ENCODE data around the gene PPIL1. TPM values are rescaled to one million over a fixed set of nuclear protein-coding genes. Genes with fewer than 3 reads are reported as not detected.

Gene PPIL1
- total RNA-seq, 1 donor from 2014 or later: 53.1 TPM

DNA sequence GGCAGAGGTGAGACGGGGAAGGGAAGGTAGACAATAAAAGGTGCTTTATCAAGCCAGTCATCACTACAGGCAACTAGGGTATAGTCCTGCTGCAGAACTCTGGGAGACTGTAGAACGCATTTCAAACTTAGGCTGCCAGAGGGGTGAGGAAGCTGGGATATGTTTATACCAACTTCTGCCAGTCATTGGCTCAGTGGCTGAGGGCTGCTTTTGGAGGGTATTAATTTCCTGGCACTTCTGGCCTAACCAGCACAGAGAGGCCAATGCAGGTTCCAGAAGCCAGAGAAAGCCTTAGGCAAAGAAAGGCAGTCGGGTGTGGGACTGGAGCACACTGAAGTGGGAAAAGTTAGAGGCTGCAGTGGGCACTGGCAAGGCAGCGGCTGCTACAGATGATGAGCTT, 31.4 kb downstream of the PPIL1 start:
- Mint-ChIP-seq H3K4me1 (ENCODE audit: low read depth) (peaks cover 7% of the 10 kb centered on the region), H3K4me3 (ENCODE audit: low read depth) (no peak overlapping the region), H3K36me3 (ENCODE audit: insufficient read depth) (no peaks in the 10 kb centered on the region), H3K9me3 (ENCODE audit: low read depth) (no peaks in the 10 kb centered on the region), H3K27me3 (peaks cover 71% of the 10 kb centered on the region), H3K27ac (no peak overlapping the region)
- TF ChIP-seq, protein P1, sequence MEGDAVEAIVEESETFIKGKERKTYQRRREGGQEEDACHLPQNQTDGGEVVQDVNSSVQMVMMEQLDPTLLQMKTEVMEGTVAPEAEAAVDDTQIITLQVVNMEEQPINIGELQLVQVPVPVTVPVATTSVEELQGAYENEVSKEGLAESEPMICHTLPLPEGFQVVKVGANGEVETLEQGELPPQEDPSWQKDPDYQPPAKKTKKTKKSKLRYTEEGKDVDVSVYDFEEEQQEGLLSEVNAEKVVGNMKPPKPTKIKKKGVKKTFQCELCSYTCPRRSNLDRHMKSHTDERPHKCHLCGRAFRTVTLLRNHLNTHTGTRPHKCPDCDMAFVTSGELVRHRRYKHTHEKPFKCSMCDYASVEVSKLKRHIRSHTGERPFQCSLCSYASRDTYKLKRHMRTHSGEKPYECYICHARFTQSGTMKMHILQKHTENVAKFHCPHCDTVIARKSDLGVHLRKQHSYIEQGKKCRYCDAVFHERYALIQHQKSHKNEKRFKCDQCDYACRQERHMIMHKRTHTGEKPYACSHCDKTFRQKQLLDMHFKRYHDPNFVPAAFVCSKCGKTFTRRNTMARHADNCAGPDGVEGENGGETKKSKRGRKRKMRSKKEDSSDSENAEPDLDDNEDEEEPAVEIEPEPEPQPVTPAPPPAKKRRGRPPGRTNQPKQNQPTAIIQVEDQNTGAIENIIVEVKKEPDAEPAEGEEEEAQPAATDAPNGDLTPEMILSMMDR (IDR thresholded peaks at IDR 0.05; ENCODE audit: unreplicated experiment): no peak
- no peak for DNase-seq (ENCODE audit: low spot score, unreplicated experiment)

DNA sequence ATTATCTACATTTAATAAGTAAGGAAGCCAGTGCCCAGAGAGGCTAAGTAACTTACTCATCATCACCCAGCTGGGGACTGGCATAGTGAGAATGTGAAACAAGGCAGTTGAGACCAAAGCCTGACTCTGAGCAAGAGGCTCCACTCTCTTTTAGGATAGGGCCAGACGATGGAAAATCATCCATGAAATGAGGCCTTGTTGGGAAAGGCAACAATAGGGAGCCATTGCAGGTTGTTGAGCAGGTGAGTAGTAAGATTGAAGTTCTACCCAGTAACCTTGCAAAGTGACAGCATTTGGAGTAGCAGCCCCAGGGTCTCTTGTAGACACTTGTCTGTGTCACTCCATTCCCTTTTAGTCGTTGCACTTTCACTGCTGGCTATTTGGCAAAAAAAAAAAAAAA, 32.8 kb downstream of the PPIL1 start:
- Mint-ChIP-seq H3K4me1 (ENCODE audit: low read depth) (peaks cover 7% of the 10 kb centered on the region), H3K36me3 (ENCODE audit: insufficient read depth) (no peaks in the 10 kb centered on the region), H3K9me3 (ENCODE audit: low read depth) (no peaks in the 10 kb centered on the region), H3K4me3 (ENCODE audit: low read depth) (no peak overlapping the region), H3K27ac (no peak overlapping the region), H3K27me3 (peaks cover 79% of the 10 kb centered on the region)
- TF ChIP-seq, protein P1 (IDR thresholded peaks at IDR 0.05; ENCODE audit: unreplicated experiment): no peak
- DNase-seq (ENCODE audit: low spot score, unreplicated experiment): no peak

DNA sequence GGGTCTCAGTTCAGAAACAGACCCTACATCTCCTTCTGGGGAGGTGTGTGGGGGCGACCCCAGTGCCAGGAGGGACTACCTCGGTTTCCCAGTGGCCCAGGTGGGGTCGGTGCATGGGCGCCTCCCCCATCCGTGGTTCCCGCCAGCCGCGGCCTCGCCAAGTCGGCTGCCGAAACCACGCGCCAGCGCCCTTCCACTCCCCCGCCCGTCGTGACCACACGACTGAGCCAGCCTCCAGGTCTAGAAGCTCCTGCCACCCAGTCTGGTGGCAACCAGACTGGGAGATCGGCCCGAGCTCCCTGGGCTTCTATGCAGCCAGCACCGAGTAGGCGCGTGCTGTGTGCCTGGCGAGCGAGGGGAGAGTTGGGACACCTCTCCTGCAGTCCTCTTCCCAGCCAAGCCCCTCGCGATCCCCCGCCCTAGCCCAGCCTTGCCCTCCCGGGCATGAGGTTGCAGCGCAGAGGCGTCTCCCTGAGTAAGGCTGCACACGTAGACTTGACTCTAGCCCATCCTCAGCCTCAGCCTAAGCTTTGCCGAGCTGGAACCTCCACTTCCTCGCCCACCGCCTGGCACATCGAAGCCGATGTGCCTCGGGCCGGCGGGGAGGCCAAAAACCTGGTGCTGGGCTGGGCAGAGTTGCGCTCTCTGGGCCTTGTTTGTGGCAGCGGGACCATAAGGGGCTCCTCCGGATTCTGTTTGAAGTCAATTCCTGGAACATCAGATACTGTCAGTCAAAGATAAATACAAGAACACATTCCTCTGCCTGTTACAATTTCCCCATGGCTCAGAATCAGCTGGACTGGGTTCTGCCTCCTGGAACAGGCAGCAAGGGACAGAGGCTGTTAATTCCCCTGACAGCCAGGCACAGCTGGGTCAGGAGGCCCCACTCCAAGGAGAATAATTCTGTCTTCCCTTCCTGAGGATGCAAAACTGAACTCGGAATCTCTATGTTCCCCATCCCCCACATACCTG, 33.9 kb downstream of the PPIL1 start:
- Mint-ChIP-seq H3K4me3 (ENCODE audit: low read depth) (peak overlapping the region; percentile 62), H3K4me1 (ENCODE audit: low read depth) (peaks cover 7% of the 10 kb centered on the region), H3K9me3 (ENCODE audit: low read depth) (no peaks in the 10 kb centered on the region), H3K27me3 (peaks cover 84% of the 10 kb centered on the region), H3K27ac (no peak overlapping the region), H3K36me3 (ENCODE audit: insufficient read depth) (no peaks in the 10 kb centered on the region)
- DNase-seq (ENCODE audit: low spot score, unreplicated experiment): no peak
- TF ChIP-seq, protein P1 (IDR thresholded peaks at IDR 0.05; ENCODE audit: unreplicated experiment): no peak

DNA sequence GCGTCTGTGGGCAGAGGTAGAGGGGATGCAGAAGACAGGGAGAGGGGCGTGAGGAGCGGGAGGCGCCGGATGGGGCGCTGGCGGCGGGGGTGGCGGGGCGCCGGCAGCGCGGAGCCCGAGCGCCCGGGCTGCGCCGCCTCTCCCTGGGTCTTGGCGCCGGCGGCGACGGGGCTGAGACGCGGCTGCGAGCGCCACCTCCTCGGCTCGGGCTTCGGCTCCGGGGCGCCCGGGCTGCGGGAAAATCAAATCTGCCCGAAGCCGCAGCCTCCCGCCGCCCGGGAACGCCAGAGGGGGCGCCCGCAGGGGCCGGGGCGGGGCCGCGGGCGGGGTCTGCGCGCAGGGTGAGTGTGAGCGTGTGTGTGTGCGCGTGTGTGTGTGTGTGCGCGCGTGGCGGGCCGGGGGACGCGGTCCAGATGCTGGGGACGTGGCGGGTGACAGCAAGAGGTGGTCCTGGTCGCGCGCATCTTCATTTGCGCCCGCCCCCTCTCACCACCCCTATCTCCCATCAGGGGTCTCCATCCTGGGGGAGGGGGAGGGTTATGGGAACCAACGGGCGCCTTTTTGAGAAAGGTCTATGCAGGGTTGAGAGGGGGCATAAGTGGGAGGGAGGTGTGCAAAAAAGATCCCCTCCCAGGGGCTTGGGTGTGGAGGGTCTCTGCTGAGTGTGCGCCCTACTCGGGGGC, 34.7 kb downstream of the PPIL1 start:
- DNase-seq (ENCODE audit: low spot score, unreplicated experiment): peak; percentile 52
- Mint-ChIP-seq H3K4me1 (ENCODE audit: low read depth) (peaks cover 7% of the 10 kb centered on the region), H3K9me3 (ENCODE audit: low read depth) (no peaks in the 10 kb centered on the region), H3K27ac (no peak overlapping the region), H3K4me3 (ENCODE audit: low read depth) (peak overlapping the region; percentile 62), H3K27me3 (peaks cover 84% of the 10 kb centered on the region), H3K36me3 (ENCODE audit: insufficient read depth) (no peaks in the 10 kb centered on the region)
- TF ChIP-seq, protein P1 (IDR thresholded peaks at IDR 0.05; ENCODE audit: unreplicated experiment): peak; percentile 49
